GM12878 (cell line): ENCODE measurements around the gene CACNA2D3. TPM values are rescaled to one million over a fixed set of nuclear protein-coding genes. Genes with fewer than 3 reads are reported as not detected.

ENCODE experiments used
- ATAC-seq: fragments of 200-7000 bp; cut with Tn5 transposase; 3 replicates; pipeline ENCODE4 v1.9.1; 2020; ENCODE audit warnings: mild to moderate bottlenecking, moderate library complexity
- BruUV-seq: library from RNA; stranded (reverse); fragments of 400-500 nt; replicated peaks from 2 replicates; lab custom pipeline; 2021; lab: Mats Ljungman, UMichigan
- CTCF ChIA-PET: fragments of 300-600 bp; sonication (Branson Sonifier 250); formaldehyde crosslinking; extraction: SDS; loops from one replicate; lab custom pipeline; 2021; ENCODE audit warnings: inconsistent platforms; lab: Yijun Ruan, JAX
- POLR2A ChIA-PET: fragments of 350-600 bp; formaldehyde crosslinking; extraction: SDS; loops from one replicate; lab custom pipeline; 2021; ENCODE audit warnings: inconsistent platforms; lab: Charles Lee
- RAD21 ChIA-PET: fragments of 300-600 bp; sonication (Branson Sonifier 250); formaldehyde crosslinking; loops from one replicate; lab custom pipeline; 2023; ENCODE audit warnings: antibody characterized with exemption; ENCODE audit not compliant: unreplicated experiment; lab: Charles Lee
- SMC1A ChIA-PET: fragments of 300-600 bp; sonication (Branson Sonifier 250); formaldehyde crosslinking; loops from one replicate; lab custom pipeline; 2023; ENCODE audit not compliant: unreplicated experiment, uncharacterized antibody; lab: Charles Lee
- DNase-seq: peaks from one replicate; pipeline ENCODE4 v3.0.0-alpha.2; 2011; ENCODE audit warnings: low read depth, low spot score
- FAIRE-seq: peaks from 3 replicates; lab custom pipeline; 2011; peaks lifted over from hg19 to GRCh38; lab: Jason Lieb, UNC
- H2AFZ ChIP-seq: 2 replicates; pipeline ENCODE4 v1.6.0; 2011; ENCODE audit warnings: low read depth, low read length, control low read depth; ENCODE audit not compliant: control insufficient read depth
- H3K27ac ChIP-seq: 2 replicates; pipeline ENCODE4 v1.5.1; 2011; ENCODE audit warnings: control low read depth; ENCODE audit not compliant: control insufficient read depth, insufficient read depth
- H3K27me3 ChIP-seq, 2 experiments: replicated peaks in 1 of 2; 2 replicates each; pipeline versions ENCODE4 v1.6.0 to v1.6.1; 2011; ENCODE audit warnings: low read length in 1 of 2; ENCODE audit not compliant: control insufficient read depth in 2 of 2, insufficient read depth in 2 of 2
- H3K36me3 ChIP-seq, 2 experiments: 2 replicates each; pipeline ENCODE4 v1.5.1; 2011; ENCODE audit warnings: low read length in 1 of 2; ENCODE audit not compliant: control insufficient read depth in 2 of 2, insufficient read depth in 2 of 2
- H3K4me1 ChIP-seq: 2 replicates; pipeline ENCODE4 v1.6.1; 2011; ENCODE audit warnings: mild to moderate bottlenecking, low read length, moderate library complexity, mixed read lengths; ENCODE audit not compliant: control insufficient read depth, insufficient read depth
- H3K4me2 ChIP-seq: 2 replicates; pipeline ENCODE4 v1.6.0; 2011; ENCODE audit warnings: control low read depth; ENCODE audit not compliant: control insufficient read depth, insufficient read depth
- H3K4me3 ChIP-seq: fragments of 200-600 bp; sonication (generic); 2 replicates; pipeline ENCODE4 v1.5.1; 2016
- H3K79me2 ChIP-seq: 2 replicates; pipeline ENCODE4 v1.6.0; 2011; ENCODE audit warnings: low read length; ENCODE audit not compliant: control insufficient read depth, insufficient read depth
- H3K9ac ChIP-seq: 2 replicates; pipeline ENCODE4 v1.8.0; 2011; ENCODE audit warnings: low read length, control low read depth, mixed read lengths; ENCODE audit not compliant: control insufficient read depth, insufficient read depth
- H3K9me3 ChIP-seq: replicated peaks from 3 replicates; pipeline ENCODE4 v1.5.1; 2011; ENCODE audit warnings: mild to moderate bottlenecking, low read length; ENCODE audit not compliant: control insufficient read depth, insufficient read depth
- H4K20me1 ChIP-seq: 2 replicates; pipeline ENCODE4 v1.6.0; 2011; ENCODE audit not compliant: control insufficient read depth, insufficient read depth
- BCLAF1 ChIP-seq: fragments of 450-650 bp; IDR thresholded peaks from 2 replicates; pipeline ENCODE4 v1.6.1; 2017; ENCODE audit warnings: antibody characterized with exemption, mild to moderate bottlenecking, moderate library complexity
- ETV6 ChIP-seq, 2 experiments: fragments of 450-650 bp in 1 of 2; IDR thresholded peaks in 1 of 2; conservative IDR thresholded peaks in 1 of 2; 2 replicates each; pipeline ENCODE4 v1.6.1; 2014; ENCODE audit warnings: antibody characterized with exemption in 1 of 2, borderline replicate concordance in 1 of 2, low read depth in 1 of 2, mild to moderate bottlenecking in 1 of 2, moderate library complexity in 1 of 2
- FOXK2 ChIP-seq: fragments of 450-650 bp; IDR thresholded peaks from 2 replicates; pipeline ENCODE4 v1.6.1; 2017; ENCODE audit warnings: mild to moderate bottlenecking, moderate library complexity
- JUNB ChIP-seq: IDR thresholded peaks from 2 replicates; pipeline ENCODE4 v1.6.1; 2016; ENCODE audit warnings: antibody characterized with exemption, mild to moderate bottlenecking
- KDM1A ChIP-seq: fragments of 200-600 bp; sonication (generic); IDR thresholded peaks from 2 replicates; pipeline ENCODE4 v1.6.1; 2016; ENCODE audit warnings: borderline replicate concordance
- NFYA ChIP-seq: IDR thresholded peaks from 2 replicates; pipeline ENCODE4 v1.6.1; 2011; ENCODE audit warnings: low read depth, mild to moderate bottlenecking, low read length, improper control_type of control experiment, borderline replicate concordance
- NFYB ChIP-seq: IDR thresholded peaks from 2 replicates; pipeline ENCODE4 v1.6.1; 2011; ENCODE audit warnings: low read depth, mild to moderate bottlenecking, low read length, improper control_type of control experiment, moderate library complexity; ENCODE audit not compliant: insufficient read depth
- PBX3 ChIP-seq: IDR thresholded peaks from 2 replicates; pipeline ENCODE4 v1.6.1; 2011; ENCODE audit warnings: mild to moderate bottlenecking, low read depth, low read length, moderate library complexity; ENCODE audit not compliant: insufficient replicate concordance
- POLR2A ChIP-seq: IDR thresholded peaks from 2 replicates; pipeline ENCODE4 v1.6.1; 2011; ENCODE audit warnings: low read depth, mild to moderate bottlenecking, low read length
- POLR2AphosphoS5 ChIP-seq: IDR thresholded peaks from 2 replicates; pipeline ENCODE4 v1.6.1; 2011; ENCODE audit warnings: mild to moderate bottlenecking, low read length, inconsistent platforms
- SRF ChIP-seq, 2 experiments: IDR thresholded peaks; 2 replicates each; pipeline ENCODE4 v1.6.1; 2011; ENCODE audit warnings: low read depth in 2 of 2, low read length in 2 of 2, mild to moderate bottlenecking in 1 of 2, moderate library complexity in 1 of 2
- ZBED1 ChIP-seq: IDR thresholded peaks from 2 replicates; pipeline ENCODE4 v1.6.1; 2016; ENCODE audit warnings: borderline replicate concordance
- WGBS: methylation state at CpG from one replicate; pipeline ENCODE4 v1.1.6; 2016; ENCODE audit warnings: low lambda C conversion rate; ENCODE audit not compliant: insufficient replicate concordance, insufficient coverage; ENCODE audit errors: missing lambda C conversion rate; 5-methylcytosine and 5-hydroxymethylcytosine counted together
- in situ Hi-C: fragments of 300-500 bp; cut with MboI; formaldehyde crosslinking; loops from 9 replicates; pipeline ENCODE4 v1.14.3; 2018; ENCODE audit warnings: mixed read lengths
- intact Hi-C: fragments of 100-400 bp; cut with micrococcal nuclease; formaldehyde crosslinking; loops from one replicate; pipeline ENCODE4 v1.14.2; 2022; ENCODE audit not compliant: unreplicated experiment
- polyA plus RNA-seq, 11 experiments: library from polyadenylated mRNA; depleted of rRNA in 4 of 11; unstranded in 6 of 11; stranded (reverse) in 5 of 11; fragments of >200 nt; fragmentation: Nextera tagmentation in 4 of 11; fragmentation: Illumina TruSeq in 1 of 11; extraction: Ambion mirVana in 4 of 11; extraction: Trizol in 1 of 11; gene quantifications; 1 replicate in 1 of 11; 2 replicates in 10 of 11; pipeline versions ENCODE4 v1.2.1 to v1.2.3, GENCODE V29; 2011 to 2016; ENCODE audit warnings: inconsistent platforms in 2 of 11, missing spikeins in 2 of 11, low read depth in 1 of 11
- total RNA-seq, 4 experiments: library from RNA; depleted of rRNA in 3 of 4; stranded (reverse); fragments of >200 nt in 3 of 4; fragmentation: Illumina TruSeq in 1 of 4; extraction: Trizol in 1 of 4; gene quantifications; 2 replicates each; pipeline versions ENCODE4 v1.2.1 to v1.2.3, GENCODE V29; 2013 to 2021
- TF ChIP-seq, protein P1 (sequence below): fragments of 450-650 bp; IDR thresholded peaks from 2 replicates; pipeline ENCODE4 v1.6.1; 2016; ENCODE audit warnings: mild to moderate bottlenecking

CACNA2D3 gene
- total and polyA plus RNA-seq, 10 of the 15 experiments (the other 5 are each of a cell fraction or from before 2014, with no cell fraction given) = not detected

GRCh38 chr3:55097441-55097840 lies 975.1 kb downstream of the CACNA2D3 start:
- no peaks in the 10 kb centered on the region for H3K9me3 ChIP-seq
- CTCF ChIA-PET = no interaction called here
- no peak overlapping the region for H3K9ac ChIP-seq
- H3K4me2 ChIP-seq = no peak overlapping the region
- H3K36me3 ChIP-seq = no peaks in the 10 kb centered on the region
- no peaks in the 10 kb centered on the region; the same call in 1 of the 2 replicates for H4K20me1 ChIP-seq
- SMC1A ChIA-PET = no interaction called here
- H3K79me2 ChIP-seq = no peaks in the 10 kb centered on the region
- RAD21 ChIA-PET = no interaction called here
- intact Hi-C loops (no loop called here), in situ Hi-C loops (no loop called here)
- no peak overlapping the region for H3K27ac ChIP-seq
- no peak for DNase-seq
- BruUV-seq = no TSS peak
- 2% methylated on average over 3 of the region's 3 CpGs for WGBS
- POLR2A ChIA-PET = no interaction called here
- H3K4me1 ChIP-seq = no peaks in the 10 kb centered on the region
- TF ChIP-seq NFYB = no peak
- TF ChIP-seq FOXK2 = no peak
- no peak overlapping the region for H3K4me3 ChIP-seq
- ATAC-seq = no peak
- H2AFZ ChIP-seq = no peak overlapping the region
- no peak for FAIRE-seq
- H3K27me3 ChIP-seq = no peaks in the 10 kb centered on the region; a peak in 1 of 4 replicates

DNA sequence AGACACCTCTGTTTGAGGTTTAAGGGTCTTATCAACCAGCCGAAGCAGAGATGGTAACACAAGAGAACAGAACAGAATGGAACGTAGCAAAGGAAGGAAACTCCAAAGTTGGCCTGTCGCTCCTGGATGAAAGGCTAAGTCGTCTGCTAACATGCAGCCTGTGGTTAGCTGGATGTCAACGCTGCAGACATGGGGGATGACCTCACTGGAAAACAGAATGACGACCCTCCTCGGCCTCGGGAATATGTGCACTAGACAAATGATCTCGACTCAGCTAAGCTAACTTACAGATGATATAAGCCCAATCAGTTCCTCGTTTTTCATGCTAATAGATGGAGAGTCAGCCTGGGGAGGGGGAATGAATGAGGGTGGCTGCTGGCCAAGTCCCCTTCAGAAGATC lies 983.3 kb downstream of the CACNA2D3 start:
- 11% methylated on average over 10 of the region's 10 CpGs for WGBS
- no TSS peak for BruUV-seq
- ChIA-PET CTCF (no interaction called here), SMC1A (no interaction called here), POLR2A (no interaction called here), RAD21 (no interaction called here)
- Histone ChIP-seq H3K79me2 (no peaks in the 10 kb centered on the region), H3K4me2 (no peak overlapping the region), H3K9ac (no peak overlapping the region), H4K20me1 (no peaks in the 10 kb centered on the region), H3K27ac (no peak overlapping the region), H3K9me3 (no peaks in the 10 kb centered on the region), H3K27me3 (no peaks in the 10 kb centered on the region), H3K4me1 (no peaks in the 10 kb centered on the region), H3K4me3 (no peak overlapping the region), H3K36me3 (no peaks in the 10 kb centered on the region), H2AFZ (no peak overlapping the region)
- FAIRE-seq = no peak
- ATAC-seq = no peak
- in situ Hi-C loops = no loop called here
- DNase-seq = no peak
- intact Hi-C loops = no loop called here
- no peak for TF ChIP-seq NFYA
- TF ChIP-seq KDM1A = no peak
- TF ChIP-seq PBX3 = no peak
- TF ChIP-seq BCLAF1 = no peak
- no peak for TF ChIP-seq POLR2A
- TF ChIP-seq ETV6 (conservative IDR thresholded peaks at IDR 0.05 in 1 of 2, IDR thresholded peaks at IDR 0.05 in 1 of 2; ENCODE audit: borderline replicate concordance in 1 of 2, low read depth in 1 of 2) = no peak
- TF ChIP-seq JUNB = no peak
- no peak for TF ChIP-seq POLR2AphosphoS5
- TF ChIP-seq, protein P1, sequence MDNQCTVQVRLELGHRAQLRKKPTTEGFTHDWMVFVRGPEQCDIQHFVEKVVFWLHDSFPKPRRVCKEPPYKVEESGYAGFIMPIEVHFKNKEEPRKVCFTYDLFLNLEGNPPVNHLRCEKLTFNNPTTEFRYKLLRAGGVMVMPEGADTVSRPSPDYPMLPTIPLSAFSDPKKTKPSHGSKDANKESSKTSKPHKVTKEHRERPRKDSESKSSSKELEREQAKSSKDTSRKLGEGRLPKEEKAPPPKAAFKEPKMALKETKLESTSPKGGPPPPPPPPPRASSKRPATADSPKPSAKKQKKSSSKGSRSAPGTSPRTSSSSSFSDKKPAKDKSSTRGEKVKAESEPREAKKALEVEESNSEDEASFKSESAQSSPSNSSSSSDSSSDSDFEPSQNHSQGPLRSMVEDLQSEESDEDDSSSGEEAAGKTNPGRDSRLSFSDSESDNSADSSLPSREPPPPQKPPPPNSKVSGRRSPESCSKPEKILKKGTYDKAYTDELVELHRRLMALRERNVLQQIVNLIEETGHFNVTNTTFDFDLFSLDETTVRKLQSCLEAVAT = no peak
- TF ChIP-seq SRF (IDR thresholded peaks at IDR 0.05; ENCODE audit: low read depth in 2 of 2, low read length in 2 of 2) = no peak
- no peak for TF ChIP-seq ZBED1
